Inflammatory macrophage treated with lipopolysaccharide for 4 hours (primary cell): ENCODE measurements around the gene ABCC9.

Experiments
- DNase-seq: peaks from one replicate; pipeline ENCODE4 v3.0.0-alpha.2; 2020

ABCC9 gene

DNA sequence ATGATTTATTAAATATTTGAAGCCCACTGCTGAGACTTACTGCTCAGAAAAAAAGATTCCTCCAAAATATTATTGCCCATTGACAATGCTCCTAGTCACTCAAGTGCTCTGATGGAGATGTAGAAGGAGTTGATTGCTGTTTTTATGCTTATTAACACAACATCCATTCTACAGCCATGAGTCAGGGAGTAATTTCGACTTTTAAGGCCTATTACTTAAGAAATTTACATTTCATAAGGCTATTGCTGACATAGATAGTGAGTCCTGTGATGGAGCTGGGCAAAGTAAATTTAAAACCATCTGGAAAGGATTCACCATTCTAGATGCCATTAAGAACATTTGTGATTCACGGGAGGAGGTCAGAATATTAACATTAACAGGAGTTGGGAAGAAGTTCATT, 171.9 kb downstream of the ABCC9 start:
- DNase-seq = no peak

DNA sequence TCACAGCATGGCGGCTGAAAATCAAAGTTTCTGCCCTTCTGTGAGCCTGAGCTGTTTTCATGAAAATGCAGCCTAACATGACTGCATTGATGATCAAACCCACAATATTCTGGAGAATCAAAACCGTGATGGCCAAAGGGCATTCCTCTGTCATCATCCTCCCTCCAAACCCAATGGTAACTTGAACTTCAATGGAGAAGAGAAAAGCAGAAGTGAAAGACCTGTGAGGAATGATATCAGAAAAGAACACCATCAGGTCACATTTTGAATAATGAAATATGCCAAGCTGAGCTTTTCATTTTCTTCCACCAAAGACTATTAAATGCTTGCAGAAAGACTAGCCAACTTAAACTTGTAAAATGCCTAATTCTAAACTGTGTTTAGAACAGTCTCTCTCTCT, 174.8 kb downstream of the ABCC9 start:
- DNase-seq = no peak

GRCh38 chr12:21764950-21765349, 176.3 kb downstream of the ABCC9 start:
- DNase-seq = no peak

- DNase-seq = no peak
Observed at GRCh38 chr12:21764065-21764464, 177.2 kb downstream of the ABCC9 start.

GRCh38 chr12:21763531-21763930, 177.7 kb downstream of the ABCC9 start:
- no peak for DNase-seq

GRCh38 chr12:21759737-21760136, 181.5 kb downstream of the ABCC9 start:
- no peak for DNase-seq

- DNase-seq = no peak
Observed at GRCh38 chr12:21757735-21758134, 183.5 kb downstream of the ABCC9 start.

GRCh38 chr12:21756699-21757098, 184.5 kb downstream of the ABCC9 start:
- DNase-seq = no peak

- DNase-seq = no peak
Observed at GRCh38 chr12:21751517-21751916, 189.7 kb downstream of the ABCC9 start.
